HG02870 (cell line): ENCODE measurements around the gene EIF5A.

Experiments
- ATAC-seq: cut with Tn5 transposase; IDR thresholded peaks from one replicate; pipeline ENCODE4 v1.9.1; 2021; ENCODE audit warnings: mild to moderate bottlenecking, moderate library complexity; ENCODE audit not compliant: unreplicated experiment

The EIF5A gene

GRCh38 chr17:7284911-7285310, 22.5 kb upstream of the EIF5A start:
- no peak for ATAC-seq

DNA sequence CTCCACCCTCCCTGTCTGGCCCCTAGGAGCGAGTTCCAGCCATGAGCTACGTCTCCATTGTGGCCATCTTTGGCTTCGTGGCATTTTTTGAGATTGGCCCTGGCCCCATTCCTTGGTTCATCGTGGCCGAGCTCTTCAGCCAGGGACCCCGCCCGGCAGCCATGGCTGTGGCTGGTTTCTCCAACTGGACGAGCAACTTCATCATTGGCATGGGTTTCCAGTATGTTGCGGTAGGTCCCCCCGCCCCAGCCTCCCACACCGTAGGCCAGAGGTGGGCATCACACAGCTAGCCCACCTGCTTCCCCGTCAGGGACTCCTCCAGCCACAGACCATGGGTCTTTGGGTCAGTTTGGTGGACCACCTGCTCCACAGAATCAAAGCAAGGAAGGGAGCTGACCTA, 21.7 kb upstream of the EIF5A start:
- ATAC-seq = no peak

DNA sequence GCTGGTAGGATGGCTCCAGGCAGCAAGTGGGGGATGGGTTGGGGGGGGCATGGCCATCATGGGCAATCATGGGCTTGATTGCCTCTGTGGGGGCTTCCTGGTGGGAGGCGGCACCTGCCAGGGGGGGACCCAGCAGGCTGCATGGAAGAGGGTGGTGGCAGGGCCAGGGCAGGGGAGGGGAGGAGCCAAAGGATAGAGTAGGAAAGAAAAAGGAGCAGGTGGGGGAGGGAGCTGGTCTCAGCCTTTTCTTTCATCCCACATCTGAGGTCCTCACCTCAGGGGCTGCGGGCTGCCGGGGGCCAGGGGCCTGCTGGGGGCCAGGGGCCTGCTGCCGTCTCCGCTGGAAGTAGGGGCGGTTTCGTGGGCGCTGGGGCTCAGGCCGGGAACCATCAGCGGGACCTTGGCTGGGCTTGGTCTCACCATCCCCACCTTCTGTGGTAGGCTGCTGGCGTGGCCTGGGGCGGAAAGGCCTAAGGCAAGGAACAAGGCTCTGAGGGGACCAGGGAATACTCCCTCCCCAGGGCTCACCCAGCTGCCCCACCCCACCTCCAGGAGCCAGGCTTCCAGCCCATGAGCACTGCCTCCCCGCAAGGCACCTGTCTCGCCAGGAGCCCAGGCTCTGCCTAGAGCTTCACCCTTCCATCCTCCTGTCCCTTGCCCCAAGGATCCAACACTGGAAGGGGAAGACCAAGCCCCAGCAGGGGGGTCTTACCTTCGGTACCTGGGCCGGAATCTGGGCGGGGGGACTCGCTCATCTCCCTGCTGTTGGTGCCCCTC, 18.0 kb upstream of the EIF5A start:
- ATAC-seq = no peak

GRCh38 chr17:7290166-7290565, 17.3 kb upstream of the EIF5A start:
- ATAC-seq = no peak

DNA sequence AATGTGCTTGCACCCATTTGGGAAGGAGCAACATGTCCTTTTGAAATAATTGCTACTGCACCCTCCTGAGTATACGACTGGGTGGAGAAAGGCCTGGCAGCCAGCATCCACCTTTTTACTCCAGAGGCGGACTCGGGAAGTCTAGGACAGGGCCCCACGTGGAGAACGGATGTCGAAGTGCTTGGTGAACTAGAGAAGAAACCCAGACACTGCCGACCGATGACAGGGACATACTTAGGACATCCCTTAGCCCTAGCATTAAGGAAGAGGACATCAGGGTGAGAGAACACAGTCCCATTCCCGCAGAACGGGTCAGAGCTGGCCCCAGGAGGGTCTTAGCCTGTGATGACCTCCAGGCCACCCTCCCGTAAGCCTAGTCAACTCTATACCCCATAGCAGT, 16.7 kb upstream of the EIF5A start:
- ATAC-seq = no peak

- no peak for ATAC-seq
Measured at GRCh38 chr17:7292194-7292593, 15.2 kb upstream of the EIF5A start.

DNA sequence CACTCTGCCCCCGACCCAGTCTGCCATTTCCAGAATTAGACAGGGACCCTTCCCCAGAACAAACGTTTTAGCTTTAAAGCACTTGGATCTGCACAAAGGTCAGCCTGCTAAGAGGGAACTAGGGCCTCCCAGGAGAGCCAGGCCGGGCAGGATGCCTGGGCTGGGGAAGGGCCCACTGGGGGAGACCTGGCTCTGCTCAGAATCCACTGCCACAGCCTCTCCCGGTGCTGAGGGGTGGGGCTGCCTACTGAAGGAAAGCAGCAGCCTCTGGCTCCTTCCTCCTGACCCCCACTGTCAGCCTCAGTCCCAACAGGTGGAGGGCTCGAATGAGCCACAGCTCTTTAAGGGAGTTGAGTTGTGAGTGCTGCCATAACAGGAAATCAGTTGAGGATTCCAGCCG, 14.7 kb upstream of the EIF5A start:
- no peak for ATAC-seq

GRCh38 chr17:7293159-7293558, 14.3 kb upstream of the EIF5A start:
- no peak for ATAC-seq

DNA sequence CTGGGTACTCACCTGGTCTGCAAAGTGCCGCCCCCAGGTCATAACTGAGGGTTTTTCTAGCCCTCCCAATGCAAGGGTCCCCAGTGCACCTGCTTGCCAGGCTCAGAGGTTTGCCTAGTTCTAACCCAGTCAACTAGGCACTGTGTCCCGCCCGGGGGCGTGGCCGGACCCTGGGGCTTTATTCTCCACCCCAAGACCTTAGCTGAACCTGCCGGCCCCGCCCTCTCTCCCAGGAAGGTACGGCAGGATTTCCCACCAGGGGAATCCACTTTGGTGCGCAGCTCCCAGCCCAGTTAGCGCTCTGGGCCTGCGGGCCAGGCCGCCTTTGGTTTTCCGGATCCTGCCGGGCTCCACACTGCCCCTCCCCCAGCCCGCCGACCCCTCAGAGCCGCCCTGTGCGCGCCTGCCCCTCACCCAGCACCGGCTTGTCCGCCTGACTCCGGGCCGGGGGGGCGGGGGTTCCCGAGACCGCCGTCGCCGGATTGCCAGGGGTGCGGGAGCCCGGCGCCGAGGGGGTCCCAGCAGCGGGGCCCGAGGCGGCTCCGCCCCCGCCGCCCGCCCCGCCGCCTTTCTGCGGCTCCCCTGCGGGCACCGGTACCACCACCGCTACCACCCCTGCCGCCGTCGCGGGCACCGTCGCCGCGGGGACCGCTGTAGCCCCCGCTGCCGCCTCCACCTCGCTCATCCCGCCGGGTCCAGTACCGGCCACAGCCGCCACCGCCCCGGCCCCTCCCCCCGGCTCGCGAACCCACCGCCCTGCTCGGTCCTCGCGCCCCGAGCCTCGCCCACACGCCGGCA, 13.4 kb upstream of the EIF5A start:
- no peak for ATAC-seq

DNA sequence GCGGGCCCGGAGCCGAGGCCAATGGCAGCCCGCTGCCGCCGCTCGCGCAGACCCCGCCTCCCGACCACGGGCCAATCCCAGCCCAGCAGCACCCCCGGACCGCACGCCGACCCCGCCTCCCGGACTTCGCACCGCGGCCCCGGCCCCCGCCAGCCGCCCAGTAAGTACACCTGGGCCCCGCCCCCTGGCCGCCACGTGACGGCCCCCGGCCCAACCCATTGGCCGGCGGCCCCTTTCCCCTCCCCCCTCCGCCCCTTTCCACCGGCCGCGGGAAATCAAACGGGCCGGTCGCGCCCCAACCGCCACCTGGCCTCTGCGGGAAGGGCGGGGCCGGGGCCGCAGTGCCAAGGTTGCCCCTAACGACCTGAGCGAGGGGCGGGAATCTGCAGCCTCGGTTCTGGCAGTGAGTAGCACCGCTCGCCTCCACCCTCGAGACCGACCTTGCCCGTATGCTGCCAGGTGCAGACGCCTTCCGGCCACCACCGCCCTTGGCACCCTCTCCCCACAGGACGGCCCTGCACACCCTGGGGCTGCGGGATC, 12.7 kb upstream of the EIF5A start, which contains the start of gene YBX2:
YBX2 (minus strand) TSS at position 26 of the 540 bp plus-strand sequence. CDS start 139 bp downstream, outside the sequence.
- no peak for ATAC-seq

- ATAC-seq = no peak
Measured at GRCh38 chr17:7295230-7296180, 11.9 kb upstream of the EIF5A start.

GRCh38 chr17:7296189-7296861, 11.1 kb upstream of the EIF5A start:
- ATAC-seq = no peak

DNA sequence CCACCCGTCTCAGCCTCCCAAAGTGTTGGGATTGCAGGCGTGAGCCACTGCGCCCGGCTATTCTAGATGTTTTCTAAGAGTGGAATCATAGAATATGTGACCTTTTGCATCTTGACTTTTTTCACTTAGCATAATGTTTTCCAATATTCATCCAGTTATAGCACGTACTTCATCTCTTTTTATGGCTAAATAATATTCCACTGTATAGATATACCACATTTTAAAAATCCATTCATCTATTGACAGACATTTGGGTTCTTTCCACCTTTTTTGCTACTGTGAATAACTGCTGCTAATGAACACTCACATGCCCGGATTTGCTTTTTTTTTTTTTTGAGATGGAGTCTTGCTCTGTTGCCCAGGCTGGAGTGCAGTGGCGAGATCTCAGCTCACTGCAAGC, 3.2 kb upstream of the EIF5A start:
- no peak for ATAC-seq

DNA sequence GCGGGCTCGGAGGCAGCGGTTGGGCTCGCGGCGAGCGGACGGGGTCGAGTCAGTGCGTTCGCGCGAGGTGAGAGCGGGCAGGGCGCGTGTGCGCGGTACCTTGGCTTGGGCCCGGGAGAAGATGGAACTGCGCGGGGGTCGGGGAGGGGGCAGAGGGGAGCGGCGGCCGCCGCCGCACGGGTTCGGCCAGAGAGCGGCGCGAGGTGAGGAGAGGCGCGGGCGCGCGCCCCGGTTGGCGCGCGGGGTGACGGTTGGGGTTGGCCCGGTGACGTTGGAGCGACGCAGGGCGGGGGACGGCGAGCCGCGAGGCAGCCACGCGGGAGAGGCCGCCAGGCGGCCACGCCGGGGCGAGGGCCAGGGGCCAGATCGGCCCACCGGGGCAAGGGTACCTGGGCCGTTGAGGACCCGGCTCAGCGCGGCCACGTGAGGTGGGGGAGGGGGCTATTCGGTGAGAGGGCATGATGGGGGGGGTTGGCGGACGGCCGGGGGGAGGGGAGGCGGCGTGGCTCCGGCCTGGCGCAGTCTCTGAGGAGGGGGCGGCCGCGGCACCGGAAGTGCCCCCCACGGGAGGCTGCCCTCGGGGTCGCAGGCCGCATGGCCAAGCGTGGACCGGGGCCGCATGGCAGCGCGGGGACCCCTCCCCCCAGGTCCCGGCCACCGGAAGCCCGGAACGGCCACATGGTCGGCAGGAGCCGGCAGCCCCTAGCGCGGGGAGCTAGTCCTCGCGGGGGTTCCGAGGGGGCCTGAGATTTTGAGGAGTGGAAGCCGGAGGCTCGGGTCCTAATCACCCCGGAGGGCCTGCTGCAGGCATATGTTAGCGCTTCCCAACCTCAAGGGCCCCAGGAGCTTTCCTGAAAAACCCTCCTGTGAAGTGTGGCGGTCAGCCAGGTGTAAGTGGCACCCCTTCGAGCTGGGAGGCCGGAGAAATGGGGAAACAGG, 527 bp downstream of the EIF5A start:
- no peak for ATAC-seq

DNA sequence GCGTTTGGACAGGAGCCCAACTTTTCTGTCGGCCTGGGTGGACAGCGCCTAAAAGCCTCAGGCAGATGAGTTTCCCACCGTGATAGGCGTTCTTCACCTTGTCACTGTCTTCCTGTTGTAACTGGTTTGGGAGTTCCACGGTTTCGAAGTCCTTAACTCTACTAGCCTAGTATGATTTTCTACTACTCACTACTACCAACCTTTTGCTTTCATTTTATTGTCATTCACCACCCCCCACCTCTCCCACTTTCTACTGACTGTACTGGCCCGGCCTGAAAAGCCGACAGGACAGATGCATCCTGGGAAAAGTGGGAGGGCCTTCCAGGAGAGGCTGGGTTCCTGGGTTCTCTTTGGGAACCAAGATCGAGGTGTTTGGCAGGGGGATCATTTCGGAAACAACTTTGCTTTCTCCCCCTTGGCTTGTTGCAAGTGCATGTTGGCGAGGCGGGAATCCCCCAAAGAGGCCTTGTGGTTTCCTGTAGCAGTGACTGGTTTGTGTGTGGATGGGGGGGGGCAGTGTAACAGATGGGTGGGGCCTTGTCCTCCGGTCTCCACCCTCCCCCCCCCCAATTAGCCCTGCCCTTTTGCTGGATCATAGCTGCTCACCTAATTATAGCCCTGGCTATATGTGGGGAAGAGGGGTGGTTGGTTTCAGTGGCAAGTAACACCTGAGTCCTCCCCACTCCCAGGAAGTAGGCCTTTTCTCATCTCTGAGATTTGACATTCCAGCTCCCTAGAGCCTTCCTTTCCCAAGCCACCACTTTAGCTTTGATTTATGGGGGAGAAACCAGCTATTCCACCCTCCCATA, 1.4 kb downstream of the EIF5A start:
- ATAC-seq = no peak

- no peak for ATAC-seq
Measured at GRCh38 chr17:7309628-7310027, 2.2 kb downstream of the EIF5A start.

DNA sequence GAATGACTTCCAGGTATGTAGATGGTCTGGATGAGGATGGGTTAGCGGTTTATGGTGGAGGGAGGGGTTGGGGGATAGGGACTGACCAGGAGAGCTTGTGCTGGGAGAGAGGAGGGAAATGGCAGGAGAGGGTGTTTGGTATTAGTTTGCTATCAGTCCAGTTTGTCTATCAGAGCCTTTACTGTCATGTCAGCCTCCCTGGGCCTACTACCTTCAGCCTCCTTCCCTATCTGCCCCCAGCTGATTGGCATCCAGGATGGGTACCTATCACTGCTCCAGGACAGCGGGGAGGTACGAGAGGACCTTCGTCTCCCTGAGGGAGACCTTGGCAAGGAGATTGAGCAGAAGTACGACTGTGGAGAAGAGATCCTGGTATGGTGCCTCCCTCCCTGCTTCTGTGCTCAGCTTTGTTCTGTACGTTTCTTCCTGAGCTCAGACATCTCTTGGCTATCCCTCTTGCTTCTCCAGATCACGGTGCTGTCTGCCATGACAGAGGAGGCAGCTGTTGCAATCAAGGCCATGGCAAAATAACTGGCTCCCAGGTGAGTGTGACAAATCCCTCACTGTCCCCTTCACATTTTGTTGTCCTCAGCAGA, 3.8 kb downstream of the EIF5A start:
- no peak for ATAC-seq
